Measurements from ENCODE around the gene ABCG4. TPM values are rescaled to one million over a fixed set of nuclear protein-coding genes. Genes with fewer than 3 reads are reported as not detected.
A peak's percentile ranks its signal among the peaks of the same experiment; 100 is the strongest.

ABCG4 gene
- 1 to 10 TPM in 1 of 4 donors, under 1 TPM in 3; 0.33 to 1.4 (median 0.60) TPM for total RNA-seq

GRCh38 chr11:119149018-119149785 lies at the start of gene ABCG4:
TSS of gene ABCG4 (plus strand) at chr11:119149052. CDS start at chr11:119149966, 914 bp downstream.
- Histone ChIP-seq H3K27me3 (peaks cover 0 to 8% (median 0%) of the 10 kb centered on the region in 4 donors), H3K9me3 (no peaks in the 10 kb centered on the region), H3K4me3 (peak within 1 kb of the TSS; percentile 63 to 84 (median 67)), H3K36me3 (no peaks in the 10 kb centered on the region), H3K27ac (replicated peaks in 1 of 4) (peak within 1 kb of the TSS in 1 of 4 donors; percentile 45), H3K4me1 (peaks cover 13 to 29% (median 24%) of the 10 kb centered on the region in 4 donors)
- no peak for TF ChIP-seq POLR2AphosphoS5 (IDR thresholded peaks at IDR 0.05)
- no peak for TF ChIP-seq EP300 (IDR thresholded peaks at IDR 0.05)
- TF ChIP-seq, protein P1, sequence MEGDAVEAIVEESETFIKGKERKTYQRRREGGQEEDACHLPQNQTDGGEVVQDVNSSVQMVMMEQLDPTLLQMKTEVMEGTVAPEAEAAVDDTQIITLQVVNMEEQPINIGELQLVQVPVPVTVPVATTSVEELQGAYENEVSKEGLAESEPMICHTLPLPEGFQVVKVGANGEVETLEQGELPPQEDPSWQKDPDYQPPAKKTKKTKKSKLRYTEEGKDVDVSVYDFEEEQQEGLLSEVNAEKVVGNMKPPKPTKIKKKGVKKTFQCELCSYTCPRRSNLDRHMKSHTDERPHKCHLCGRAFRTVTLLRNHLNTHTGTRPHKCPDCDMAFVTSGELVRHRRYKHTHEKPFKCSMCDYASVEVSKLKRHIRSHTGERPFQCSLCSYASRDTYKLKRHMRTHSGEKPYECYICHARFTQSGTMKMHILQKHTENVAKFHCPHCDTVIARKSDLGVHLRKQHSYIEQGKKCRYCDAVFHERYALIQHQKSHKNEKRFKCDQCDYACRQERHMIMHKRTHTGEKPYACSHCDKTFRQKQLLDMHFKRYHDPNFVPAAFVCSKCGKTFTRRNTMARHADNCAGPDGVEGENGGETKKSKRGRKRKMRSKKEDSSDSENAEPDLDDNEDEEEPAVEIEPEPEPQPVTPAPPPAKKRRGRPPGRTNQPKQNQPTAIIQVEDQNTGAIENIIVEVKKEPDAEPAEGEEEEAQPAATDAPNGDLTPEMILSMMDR (IDR thresholded peaks at IDR 0.05) = no peak
- no peak for TF ChIP-seq POLR2A (IDR thresholded peaks at IDR 0.05; ENCODE audit: low read depth)
- intact Hi-C loops (cut with DNase I) = loop anchor here (5.0 kb wide), 1 partner anchor 48 kb away; no protein-coding TSS in a partner anchor
- DNase-seq (ENCODE audit: extremely low spot score) = no peak
- WGBS = 10% methylated on average over 18 of the region's 73 CpGs

DNA sequence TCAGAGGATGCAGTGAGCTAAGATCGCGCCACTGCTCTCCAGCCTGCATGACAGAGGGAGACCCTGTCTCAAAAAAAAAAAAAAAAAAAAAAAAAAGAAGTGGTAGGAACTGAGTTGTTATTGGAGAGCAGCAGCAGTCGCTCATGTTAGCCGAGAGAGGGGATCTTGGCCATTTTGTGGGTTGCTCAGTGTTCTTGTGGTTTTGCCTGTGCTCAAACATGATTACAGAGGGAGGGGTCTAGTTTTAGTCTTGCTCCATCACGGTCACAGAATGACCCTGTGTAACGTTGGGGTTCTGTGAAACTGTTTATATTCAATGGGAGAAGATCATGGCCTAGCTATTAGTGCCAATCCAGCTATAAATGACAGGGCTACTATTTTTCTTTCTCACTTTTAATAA lies 49.1 kb upstream of the ABCG4 start:
- no peak overlapping the region for H3K4me3 ChIP-seq

DNA sequence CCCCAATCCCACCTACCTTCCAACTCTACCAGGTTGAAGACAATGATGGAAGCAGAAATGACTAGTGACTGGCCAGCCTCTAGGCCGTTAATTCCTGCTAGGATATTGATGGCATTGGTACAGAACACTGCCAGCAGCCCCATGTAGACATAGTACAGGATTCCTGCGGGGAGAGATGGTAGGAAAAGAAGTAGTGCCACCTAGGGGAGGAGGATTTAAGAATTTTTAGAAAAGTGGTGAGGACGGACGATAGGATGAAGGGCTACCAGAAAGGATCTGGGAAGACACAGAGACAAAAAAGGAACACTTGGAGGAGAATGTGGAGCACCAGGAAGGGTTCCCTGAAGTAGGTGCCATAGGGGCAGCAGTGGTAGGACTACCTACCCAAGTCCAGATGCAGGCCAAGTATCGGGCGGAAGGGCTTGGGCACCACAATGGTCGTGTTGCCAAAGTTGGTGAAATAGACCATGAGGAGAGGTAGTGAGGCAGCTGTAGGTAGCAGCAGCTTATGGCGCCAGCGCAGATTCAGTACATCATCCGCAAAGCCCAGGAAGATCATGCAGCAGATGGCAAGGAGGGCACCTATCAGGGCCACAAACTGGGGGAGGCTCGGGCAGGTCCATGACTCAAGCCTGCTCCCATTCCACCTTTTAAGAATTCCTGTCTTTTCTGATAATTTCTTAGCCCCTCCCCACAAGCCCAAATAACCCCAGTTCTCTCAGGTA lies 48.4 kb upstream of the ABCG4 start:
- Histone ChIP-seq H3K27me3 (no peaks in the 10 kb centered on the region), H3K4me1 (peaks cover 34 to 40% (median 35%) of the 10 kb centered on the region in 4 donors), H3K4me3 (peak overlapping the region; percentile 77 to 80 (median 78)), H3K36me3 (peaks cover 8 to 26% (median 22%) of the 10 kb centered on the region in 4 donors), H3K27ac (replicated peaks in 1 of 4) (no peak overlapping the region), H3K9me3 (no peaks in the 10 kb centered on the region)
- TF ChIP-seq EP300 (IDR thresholded peaks at IDR 0.05) = no peak
- TF ChIP-seq, protein P1 (IDR thresholded peaks at IDR 0.05) = peak in 1 of 3 experiments; percentile 13
- DNase-seq (ENCODE audit: extremely low spot score) = no peak
- WGBS = 50% methylated on average over 11 of the region's 11 CpGs
- intact Hi-C loops (cut with DNase I) = no loop called here

More for the DNA sequence above, 49.1 kb upstream of the ABCG4 start:
- DNase-seq (ENCODE audit: extremely low spot score) = no peak
- Histone ChIP-seq H3K27ac (replicated peaks in 1 of 4) (no peak overlapping the region), H3K4me1 (peaks cover 34 to 40% (median 35%) of the 10 kb centered on the region in 4 donors), H3K27me3 (no peaks in the 10 kb centered on the region), H3K36me3 (peaks cover 8 to 26% (median 22%) of the 10 kb centered on the region in 4 donors), H3K9me3 (no peaks in the 10 kb centered on the region)
- no peak for TF ChIP-seq POLR2A (IDR thresholded peaks at IDR 0.05; ENCODE audit: low read depth)
- TF ChIP-seq, protein P1 (IDR thresholded peaks at IDR 0.05) = no peak
- TF ChIP-seq POLR2AphosphoS5 (IDR thresholded peaks at IDR 0.05) = no peak
- no peak for TF ChIP-seq EP300 (IDR thresholded peaks at IDR 0.05)
- intact Hi-C loops (cut with DNase I) = no loop called here
- 85% methylated on average over 6 of the region's 6 CpGs for WGBS

GRCh38 chr11:119100994-119101758 lies 47.7 kb upstream of the ABCG4 start:
- TF ChIP-seq, protein P1 (IDR thresholded peaks at IDR 0.05) = peak in 2 of 3 experiments; percentile 4 to 16
- no peak for TF ChIP-seq EP300 (IDR thresholded peaks at IDR 0.05)
- TF ChIP-seq POLR2AphosphoS5 (IDR thresholded peaks at IDR 0.05) = no peak
- no peaks in the 10 kb centered on the region for H3K9me3 ChIP-seq
- H3K36me3 ChIP-seq = peaks cover 8 to 26% (median 22%) of the 10 kb centered on the region in 4 donors
- WGBS = 3% methylated on average over 15 of the region's 29 CpGs
- H3K4me1 ChIP-seq = peaks cover 31 to 38% (median 33%) of the 10 kb centered on the region in 4 donors
- no peaks in the 10 kb centered on the region for H3K27me3 ChIP-seq
- H3K27ac ChIP-seq (replicated peaks in 1 of 4) = peak overlapping the region; percentile 84 to 93 (median 88)
- intact Hi-C loops (cut with DNase I) = no loop called here
- DNase-seq (ENCODE audit: extremely low spot score) = no peak
- peak overlapping the region; percentile 77 to 80 (median 78) for H3K4me3 ChIP-seq
